HEK293 (cell line): ENCODE measurements around the gene AK8.

Experiments used
- GFI1B ChIP-seq: fragments of 450-650 bp; formaldehyde crosslinking; IDR thresholded peaks from 2 replicates; pipeline ENCODE4 v1.5.1; 2016; ENCODE audit warnings: missing biosample characterization, missing genetic modification characterization
- HOXA7 ChIP-seq: sonication (generic); formaldehyde crosslinking; IDR thresholded peaks from 2 replicates; pipeline ENCODE4 v1.8.1; 2022; ENCODE audit warnings: missing genetic modification reagents, borderline replicate concordance
- HOXD13 ChIP-seq: sonication (generic); formaldehyde crosslinking; IDR thresholded peaks from 2 replicates; pipeline ENCODE4 v1.8.0; 2022; ENCODE audit warnings: missing genetic modification reagents, borderline replicate concordance
- MYNN ChIP-seq: fragments of 450-650 bp; formaldehyde crosslinking; IDR thresholded peaks from 2 replicates; pipeline ENCODE4 v1.5.1; 2016; ENCODE audit warnings: missing biosample characterization, missing genetic modification characterization, borderline replicate concordance
- SP2 ChIP-seq: fragments of 450-650 bp; formaldehyde crosslinking; IDR thresholded peaks from 2 replicates; pipeline ENCODE4 v1.5.1; 2016; ENCODE audit warnings: missing biosample characterization, missing genetic modification characterization
- SP7 ChIP-seq: fragments of 450-650 bp; formaldehyde crosslinking; IDR thresholded peaks from 2 replicates; pipeline ENCODE4 v1.5.1; 2016; ENCODE audit warnings: missing biosample characterization, missing genetic modification characterization
- ZBTB1 ChIP-seq: fragments of 450-650 bp; formaldehyde crosslinking; IDR thresholded peaks from 2 replicates; pipeline ENCODE4 v1.5.1; 2016; ENCODE audit warnings: missing biosample characterization, missing genetic modification characterization
- ZBTB21 ChIP-seq: fragments of 450-650 bp; formaldehyde crosslinking; IDR thresholded peaks from 2 replicates; pipeline ENCODE4 v1.5.1; 2017; ENCODE audit warnings: missing biosample characterization, missing genetic modification characterization
- ZBTB8A ChIP-seq: fragments of 450-650 bp; formaldehyde crosslinking; IDR thresholded peaks from 2 replicates; pipeline ENCODE4 v1.5.1; 2016; ENCODE audit warnings: missing biosample characterization, missing genetic modification characterization
- ZFP41 ChIP-seq: fragments of 450-650 bp; formaldehyde crosslinking; IDR thresholded peaks from 2 replicates; pipeline ENCODE4 v1.5.1; 2016; ENCODE audit warnings: missing biosample characterization, missing genetic modification characterization, borderline replicate concordance
- ZNF202 ChIP-seq: fragments of 450-650 bp; formaldehyde crosslinking; IDR thresholded peaks from 2 replicates; pipeline ENCODE4 v1.5.1; 2016; ENCODE audit warnings: missing biosample characterization, missing genetic modification characterization, borderline replicate concordance
- ZNF214 ChIP-seq: fragments of 450-650 bp; formaldehyde crosslinking; IDR thresholded peaks from 2 replicates; pipeline ENCODE4 v1.5.1; 2017; ENCODE audit warnings: missing biosample characterization, mild to moderate bottlenecking, missing genetic modification characterization, borderline replicate concordance
- ZNF239 ChIP-seq: fragments of 450-650 bp; formaldehyde crosslinking; IDR thresholded peaks from 2 replicates; pipeline ENCODE4 v1.5.1; 2016; ENCODE audit warnings: missing biosample characterization, missing genetic modification characterization
- ZNF366 ChIP-seq: fragments of 450-650 bp; formaldehyde crosslinking; conservative IDR thresholded peaks from 2 replicates; pipeline ENCODE4 v1.5.1; 2016; ENCODE audit warnings: missing biosample characterization, missing genetic modification characterization
- ZNF391 ChIP-seq: fragments of 450-650 bp; formaldehyde crosslinking; IDR thresholded peaks from 2 replicates; pipeline ENCODE4 v1.5.1; 2016; ENCODE audit warnings: low read depth, missing biosample characterization, missing genetic modification characterization, borderline replicate concordance
- ZNF404 ChIP-seq: fragments of 450-650 bp; formaldehyde crosslinking; IDR thresholded peaks from 2 replicates; pipeline ENCODE4 v1.5.1; 2017; ENCODE audit warnings: missing biosample characterization, missing genetic modification characterization
- ZNF426 ChIP-seq: fragments of 450-650 bp; formaldehyde crosslinking; IDR thresholded peaks from 2 replicates; pipeline ENCODE4 v1.5.1; 2017; ENCODE audit warnings: missing biosample characterization, missing genetic modification characterization, mild to moderate bottlenecking, inconsistent platforms, moderate library complexity
- ZNF610 ChIP-seq: fragments of 450-650 bp; formaldehyde crosslinking; IDR thresholded peaks from 2 replicates; pipeline ENCODE4 v1.5.1; 2016; ENCODE audit warnings: missing biosample characterization, missing genetic modification characterization, borderline replicate concordance
- ZNF654 ChIP-seq: fragments of 450-650 bp; formaldehyde crosslinking; IDR thresholded peaks from 2 replicates; pipeline ENCODE4 v1.5.1; 2016; ENCODE audit warnings: low read depth, missing biosample characterization, missing genetic modification characterization
- ZNF660 ChIP-seq: fragments of 450-650 bp; IDR thresholded peaks from 2 replicates; pipeline ENCODE4 v1.5.1; 2018; ENCODE audit warnings: missing biosample characterization, mild to moderate bottlenecking, missing genetic modification characterization
- ZNF677 ChIP-seq: fragments of 450-650 bp; IDR thresholded peaks from 2 replicates; pipeline ENCODE4 v1.5.0; 2018; ENCODE audit warnings: missing biosample characterization, mild to moderate bottlenecking, missing genetic modification characterization, moderate library complexity
- ZNF776 ChIP-seq: fragments of 450-650 bp; formaldehyde crosslinking; IDR thresholded peaks from 2 replicates; pipeline ENCODE4 v1.5.0; 2017; ENCODE audit warnings: missing biosample characterization, missing genetic modification characterization, borderline replicate concordance
- ZNF777 ChIP-seq: fragments of 450-650 bp; formaldehyde crosslinking; IDR thresholded peaks from 2 replicates; pipeline ENCODE4 v1.5.1; 2017; ENCODE audit warnings: missing biosample characterization, missing genetic modification characterization, borderline replicate concordance
- ZNF791 ChIP-seq: fragments of 450-650 bp; formaldehyde crosslinking; IDR thresholded peaks from 2 replicates; pipeline ENCODE4 v1.5.1; 2016; ENCODE audit warnings: missing biosample characterization, missing genetic modification characterization
- TF ChIP-seq, protein P1 (sequence below): fragments of 450-650 bp; formaldehyde crosslinking; IDR thresholded peaks from 2 replicates; pipeline ENCODE4 v1.5.1; 2016; ENCODE audit warnings: missing biosample characterization, missing genetic modification characterization, low read depth
- TF ChIP-seq, protein P2 (sequence below): fragments of 450-650 bp; formaldehyde crosslinking; IDR thresholded peaks from 2 replicates; pipeline ENCODE4 v1.5.0; 2017; ENCODE audit warnings: missing biosample characterization, missing genetic modification characterization, borderline replicate concordance
- TF ChIP-seq, protein P3 (sequence below): fragments of 450-650 bp; formaldehyde crosslinking; IDR thresholded peaks from 2 replicates; pipeline ENCODE4 v1.5.1; 2016; ENCODE audit warnings: missing biosample characterization, missing genetic modification characterization
- TF ChIP-seq, protein P4 (sequence below): fragments of 450-650 bp; formaldehyde crosslinking; IDR thresholded peaks from 2 replicates; pipeline ENCODE4 v1.5.1; 2017; ENCODE audit warnings: missing biosample characterization, missing genetic modification characterization
- TF ChIP-seq, protein P5 (sequence below): fragments of 450-650 bp; formaldehyde crosslinking; IDR thresholded peaks from 2 replicates; pipeline ENCODE4 v1.5.1; 2016; ENCODE audit warnings: missing biosample characterization, missing genetic modification characterization

Gene AK8

DNA sequence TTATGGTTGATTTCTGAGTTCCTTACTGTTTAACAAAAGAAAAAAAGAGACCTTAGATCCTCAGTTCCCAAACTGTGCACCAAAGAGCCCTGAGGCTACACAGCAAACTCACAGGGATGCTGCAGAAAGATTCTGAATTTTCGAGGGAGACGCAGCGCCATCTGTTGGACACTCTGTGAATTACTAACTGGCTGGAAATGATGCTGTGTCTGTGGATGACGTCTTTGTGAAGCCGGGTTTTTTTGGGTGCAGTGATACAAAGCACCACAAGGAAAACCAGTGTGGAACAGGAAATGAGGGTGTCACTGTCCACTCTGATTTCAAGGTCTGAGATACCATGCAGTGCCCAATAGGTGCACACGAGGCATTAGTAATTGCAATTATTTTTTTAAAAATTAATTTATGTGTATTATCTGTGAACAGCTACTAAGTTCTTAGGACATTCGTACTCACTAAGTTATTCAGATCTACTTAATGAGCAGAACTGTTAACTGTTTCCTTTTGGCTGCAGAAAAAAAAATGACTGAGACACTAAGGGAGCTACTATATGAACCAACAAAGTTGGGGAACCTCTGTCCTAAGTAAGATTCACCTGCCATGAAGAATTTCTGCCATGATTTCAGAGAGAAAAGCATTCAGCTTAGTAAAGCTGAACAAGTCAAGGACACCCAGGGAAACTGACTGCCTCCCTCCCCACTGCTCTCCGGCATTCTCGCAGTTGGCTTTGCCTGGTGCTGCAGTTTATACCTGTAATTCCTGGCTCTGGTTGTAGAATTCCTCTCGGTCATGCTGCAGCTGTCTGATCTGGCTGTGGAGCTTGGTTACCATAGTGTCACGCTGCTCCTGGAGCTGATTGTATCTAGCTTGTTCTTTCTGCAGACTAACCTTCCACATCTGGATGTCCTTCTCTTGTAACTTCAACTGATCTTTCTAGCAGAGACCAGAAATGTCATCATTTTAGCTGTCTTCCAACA lies 24.1 kb upstream of the AK8 start (continued):
- TF ChIP-seq, protein P1, sequence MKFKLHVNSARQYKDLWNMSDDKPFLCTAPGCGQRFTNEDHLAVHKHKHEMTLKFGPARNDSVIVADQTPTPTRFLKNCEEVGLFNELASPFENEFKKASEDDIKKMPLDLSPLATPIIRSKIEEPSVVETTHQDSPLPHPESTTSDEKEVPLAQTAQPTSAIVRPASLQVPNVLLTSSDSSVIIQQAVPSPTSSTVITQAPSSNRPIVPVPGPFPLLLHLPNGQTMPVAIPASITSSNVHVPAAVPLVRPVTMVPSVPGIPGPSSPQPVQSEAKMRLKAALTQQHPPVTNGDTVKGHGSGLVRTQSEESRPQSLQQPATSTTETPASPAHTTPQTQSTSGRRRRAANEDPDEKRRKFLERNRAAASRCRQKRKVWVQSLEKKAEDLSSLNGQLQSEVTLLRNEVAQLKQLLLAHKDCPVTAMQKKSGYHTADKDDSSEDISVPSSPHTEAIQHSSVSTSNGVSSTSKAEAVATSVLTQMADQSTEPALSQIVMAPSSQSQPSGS (tag by site-specific recombination): peak; percentile 76
- TF ChIP-seq HOXA7 (no peak), ZNF677 (tag by site-specific recombination) (no peak), ZNF777 (no peak), ZNF654 (tag by site-specific recombination) (peak; percentile 64), ZNF366 (no peak), ZNF660 (tag by site-specific recombination) (no peak), ZNF391 (no peak), ZNF791 (tag by site-specific recombination) (no peak), GFI1B (tag by site-specific recombination) (no peak), ZNF202 (no peak), ZNF776 (tag by site-specific recombination) (no peak), ZBTB21 (tag by site-specific recombination) (peak; percentile 61), ZNF214 (tag by site-specific recombination) (no peak), MYNN (tag by site-specific recombination) (no peak), ZNF610 (no peak), ZFP41 (tag by site-specific recombination) (no peak), ZNF239 (tag by site-specific recombination) (no peak), HOXD13 (no peak), ZBTB8A (tag by site-specific recombination) (no peak), ZBTB1 (no peak), SP2 (tag by site-specific recombination) (no peak), ZNF404 (tag by site-specific recombination) (no peak), ZNF426 (tag by site-specific recombination) (no peak), SP7 (tag by site-specific recombination) (no peak)
- TF ChIP-seq, protein P2, sequence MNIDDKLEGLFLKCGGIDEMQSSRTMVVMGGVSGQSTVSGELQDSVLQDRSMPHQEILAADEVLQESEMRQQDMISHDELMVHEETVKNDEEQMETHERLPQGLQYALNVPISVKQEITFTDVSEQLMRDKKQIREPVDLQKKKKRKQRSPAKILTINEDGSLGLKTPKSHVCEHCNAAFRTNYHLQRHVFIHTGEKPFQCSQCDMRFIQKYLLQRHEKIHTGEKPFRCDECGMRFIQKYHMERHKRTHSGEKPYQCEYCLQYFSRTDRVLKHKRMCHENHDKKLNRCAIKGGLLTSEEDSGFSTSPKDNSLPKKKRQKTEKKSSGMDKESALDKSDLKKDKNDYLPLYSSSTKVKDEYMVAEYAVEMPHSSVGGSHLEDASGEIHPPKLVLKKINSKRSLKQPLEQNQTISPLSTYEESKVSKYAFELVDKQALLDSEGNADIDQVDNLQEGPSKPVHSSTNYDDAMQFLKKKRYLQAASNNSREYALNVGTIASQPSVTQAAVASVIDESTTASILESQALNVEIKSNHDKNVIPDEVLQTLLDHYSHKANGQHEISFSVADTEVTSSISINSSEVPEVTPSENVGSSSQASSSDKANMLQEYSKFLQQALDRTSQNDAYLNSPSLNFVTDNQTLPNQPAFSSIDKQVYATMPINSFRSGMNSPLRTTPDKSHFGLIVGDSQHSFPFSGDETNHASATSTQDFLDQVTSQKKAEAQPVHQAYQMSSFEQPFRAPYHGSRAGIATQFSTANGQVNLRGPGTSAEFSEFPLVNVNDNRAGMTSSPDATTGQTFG (tag by site-specific recombination): no peak
- TF ChIP-seq, protein P3, sequence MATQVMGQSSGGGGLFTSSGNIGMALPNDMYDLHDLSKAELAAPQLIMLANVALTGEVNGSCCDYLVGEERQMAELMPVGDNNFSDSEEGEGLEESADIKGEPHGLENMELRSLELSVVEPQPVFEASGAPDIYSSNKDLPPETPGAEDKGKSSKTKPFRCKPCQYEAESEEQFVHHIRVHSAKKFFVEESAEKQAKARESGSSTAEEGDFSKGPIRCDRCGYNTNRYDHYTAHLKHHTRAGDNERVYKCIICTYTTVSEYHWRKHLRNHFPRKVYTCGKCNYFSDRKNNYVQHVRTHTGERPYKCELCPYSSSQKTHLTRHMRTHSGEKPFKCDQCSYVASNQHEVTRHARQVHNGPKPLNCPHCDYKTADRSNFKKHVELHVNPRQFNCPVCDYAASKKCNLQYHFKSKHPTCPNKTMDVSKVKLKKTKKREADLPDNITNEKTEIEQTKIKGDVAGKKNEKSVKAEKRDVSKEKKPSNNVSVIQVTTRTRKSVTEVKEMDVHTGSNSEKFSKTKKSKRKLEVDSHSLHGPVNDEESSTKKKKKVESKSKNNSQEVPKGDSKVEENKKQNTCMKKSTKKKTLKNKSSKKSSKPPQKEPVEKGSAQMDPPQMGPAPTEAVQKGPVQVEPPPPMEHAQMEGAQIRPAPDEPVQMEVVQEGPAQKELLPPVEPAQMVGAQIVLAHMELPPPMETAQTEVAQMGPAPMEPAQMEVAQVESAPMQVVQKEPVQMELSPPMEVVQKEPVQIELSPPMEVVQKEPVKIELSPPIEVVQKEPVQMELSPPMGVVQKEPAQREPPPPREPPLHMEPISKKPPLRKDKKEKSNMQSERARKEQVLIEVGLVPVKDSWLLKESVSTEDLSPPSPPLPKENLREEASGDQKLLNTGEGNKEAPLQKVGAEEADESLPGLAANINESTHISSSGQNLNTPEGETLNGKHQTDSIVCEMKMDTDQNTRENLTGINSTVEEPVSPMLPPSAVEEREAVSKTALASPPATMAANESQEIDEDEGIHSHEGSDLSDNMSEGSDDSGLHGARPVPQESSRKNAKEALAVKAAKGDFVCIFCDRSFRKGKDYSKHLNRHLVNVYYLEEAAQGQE (tag by site-specific recombination): no peak
- TF ChIP-seq, protein P4, sequence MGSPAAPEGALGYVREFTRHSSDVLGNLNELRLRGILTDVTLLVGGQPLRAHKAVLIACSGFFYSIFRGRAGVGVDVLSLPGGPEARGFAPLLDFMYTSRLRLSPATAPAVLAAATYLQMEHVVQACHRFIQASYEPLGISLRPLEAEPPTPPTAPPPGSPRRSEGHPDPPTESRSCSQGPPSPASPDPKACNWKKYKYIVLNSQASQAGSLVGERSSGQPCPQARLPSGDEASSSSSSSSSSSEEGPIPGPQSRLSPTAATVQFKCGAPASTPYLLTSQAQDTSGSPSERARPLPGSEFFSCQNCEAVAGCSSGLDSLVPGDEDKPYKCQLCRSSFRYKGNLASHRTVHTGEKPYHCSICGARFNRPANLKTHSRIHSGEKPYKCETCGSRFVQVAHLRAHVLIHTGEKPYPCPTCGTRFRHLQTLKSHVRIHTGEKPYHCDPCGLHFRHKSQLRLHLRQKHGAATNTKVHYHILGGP (tag by site-specific recombination): no peak
- TF ChIP-seq, protein P5, sequence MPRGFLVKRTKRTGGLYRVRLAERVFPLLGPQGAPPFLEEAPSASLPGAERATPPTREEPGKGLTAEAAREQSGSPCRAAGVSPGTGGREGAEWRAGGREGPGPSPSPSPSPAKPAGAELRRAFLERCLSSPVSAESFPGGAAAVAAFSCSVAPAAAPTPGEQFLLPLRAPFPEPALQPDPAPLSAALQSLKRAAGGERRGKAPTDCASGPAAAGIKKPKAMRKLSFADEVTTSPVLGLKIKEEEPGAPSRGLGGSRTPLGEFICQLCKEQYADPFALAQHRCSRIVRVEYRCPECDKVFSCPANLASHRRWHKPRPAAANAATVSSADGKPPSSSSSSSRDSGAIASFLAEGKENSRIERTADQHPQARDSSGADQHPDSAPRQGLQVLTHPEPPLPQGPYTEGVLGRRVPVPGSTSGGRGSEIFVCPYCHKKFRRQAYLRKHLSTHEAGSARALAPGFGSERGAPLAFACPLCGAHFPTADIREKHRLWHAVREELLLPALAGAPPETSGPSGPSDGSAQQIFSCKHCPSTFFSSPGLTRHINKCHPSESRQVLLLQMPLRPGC (tag by site-specific recombination): no peak
- TF ChIP-seq, all 188 proteins: peak for 6
